Retinal pigment epithelial cell (primary cell): Measurements from ENCODE around the gene IL15RA.

Experiments
- DNase-seq: peaks from one replicate; pipeline ENCODE4 v3.0.0-alpha.2; 2010; ENCODE audit warnings: low read depth
- H3K4me3 ChIP-seq: 2 replicates; pipeline ENCODE4 v1.5.1; 2011; ENCODE audit warnings: mild to moderate bottlenecking, low read length, control low read depth, moderate library complexity
- CTCF ChIP-seq: conservative IDR thresholded peaks from 2 replicates; pipeline ENCODE4 v1.5.1; 2011; ENCODE audit warnings: low read depth, low read length, control low read depth, inconsistent platforms

The IL15RA gene

GRCh38 chr10:5978230-5978489 is 817 bp upstream of the IL15RA start:
- peak overlapping the region; percentile 32 for H3K4me3 ChIP-seq
- TF ChIP-seq CTCF = no peak
- no peak for DNase-seq

- TF ChIP-seq CTCF = no peak
- no peak for DNase-seq
- H3K4me3 ChIP-seq = peak overlapping the region; percentile 67
These were observed 552 bp downstream of the IL15RA start for GRCh38 chr10:5976512-5977470.

- H3K4me3 ChIP-seq = no peak overlapping the region
- TF ChIP-seq CTCF = no peak
- no peak for DNase-seq
These were observed 1.5 kb downstream of the IL15RA start for GRCh38 chr10:5975641-5976473.

- H3K4me3 ChIP-seq = no peak overlapping the region
- TF ChIP-seq CTCF = no peak
- DNase-seq = no peak
These were observed 4.3 kb downstream of the IL15RA start for GRCh38 chr10:5973069-5973468.

- TF ChIP-seq CTCF = no peak
- DNase-seq = no peak
- no peak overlapping the region for H3K4me3 ChIP-seq
These were observed 5.5 kb downstream of the IL15RA start for GRCh38 chr10:5971886-5972285.

- no peak for TF ChIP-seq CTCF
- no peak overlapping the region for H3K4me3 ChIP-seq
- DNase-seq = no peak
These were observed 6.0 kb downstream of the IL15RA start for GRCh38 chr10:5971315-5971832.
